ENCODE results near the gene ULK3.

GRCh38 chr15:74790080-74790916 lies 52.7 kb downstream of the ULK3 start:
- TF ChIP-seq POLR2A (IDR thresholded peaks at IDR 0.05; ENCODE audit: low read length) (no peak), GATA1 (IDR thresholded peaks at IDR 0.05; ENCODE audit: low read depth, low read length) (no peak)

Data from erythroblast (primary cell).